Fibroblast of pulmonary artery (primary cell): ENCODE measurements around the gene ZBTB44.

ENCODE experiments used
- DNase-seq: peaks from one replicate; pipeline ENCODE4 v3.0.0-alpha.2; 2010; ENCODE audit warnings: low read depth
- H3K4me3 ChIP-seq: replicated peaks from 2 replicates; pipeline ENCODE4 v1.5.1; 2011; ENCODE audit warnings: low read depth, mild to moderate bottlenecking, control low read depth, low read length, moderate library complexity
- TF ChIP-seq, protein P1 (sequence below): IDR thresholded peaks from 2 replicates; pipeline ENCODE4 v1.5.1; 2011; ENCODE audit warnings: mild to moderate bottlenecking, control low read depth, low read length, inconsistent platforms; ENCODE audit errors: missing control alignments

The ZBTB44 gene

DNA sequence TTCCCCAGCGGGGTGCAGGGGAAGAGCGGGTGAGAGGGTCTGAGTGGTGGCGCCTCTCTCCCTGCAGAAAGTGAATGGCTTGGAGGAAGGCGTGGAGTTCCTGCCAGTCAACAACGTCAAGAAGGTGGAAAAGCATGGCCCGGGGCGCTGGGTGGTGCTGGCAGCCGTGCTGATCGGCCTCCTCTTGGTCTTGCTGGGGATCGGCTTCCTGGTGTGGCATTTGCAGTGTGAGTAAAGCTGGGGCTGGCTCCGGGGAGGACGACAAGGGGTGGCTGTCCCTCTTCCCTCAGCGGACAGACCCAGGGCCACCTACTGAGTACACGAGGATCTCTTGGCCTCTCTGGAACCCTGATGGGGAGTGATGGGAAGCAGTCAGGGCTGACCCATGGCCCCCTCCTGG is 126.7 kb downstream of the ZBTB44 start:
- no peak for DNase-seq
- TF ChIP-seq, protein P1, sequence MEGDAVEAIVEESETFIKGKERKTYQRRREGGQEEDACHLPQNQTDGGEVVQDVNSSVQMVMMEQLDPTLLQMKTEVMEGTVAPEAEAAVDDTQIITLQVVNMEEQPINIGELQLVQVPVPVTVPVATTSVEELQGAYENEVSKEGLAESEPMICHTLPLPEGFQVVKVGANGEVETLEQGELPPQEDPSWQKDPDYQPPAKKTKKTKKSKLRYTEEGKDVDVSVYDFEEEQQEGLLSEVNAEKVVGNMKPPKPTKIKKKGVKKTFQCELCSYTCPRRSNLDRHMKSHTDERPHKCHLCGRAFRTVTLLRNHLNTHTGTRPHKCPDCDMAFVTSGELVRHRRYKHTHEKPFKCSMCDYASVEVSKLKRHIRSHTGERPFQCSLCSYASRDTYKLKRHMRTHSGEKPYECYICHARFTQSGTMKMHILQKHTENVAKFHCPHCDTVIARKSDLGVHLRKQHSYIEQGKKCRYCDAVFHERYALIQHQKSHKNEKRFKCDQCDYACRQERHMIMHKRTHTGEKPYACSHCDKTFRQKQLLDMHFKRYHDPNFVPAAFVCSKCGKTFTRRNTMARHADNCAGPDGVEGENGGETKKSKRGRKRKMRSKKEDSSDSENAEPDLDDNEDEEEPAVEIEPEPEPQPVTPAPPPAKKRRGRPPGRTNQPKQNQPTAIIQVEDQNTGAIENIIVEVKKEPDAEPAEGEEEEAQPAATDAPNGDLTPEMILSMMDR, result no peak

DNA sequence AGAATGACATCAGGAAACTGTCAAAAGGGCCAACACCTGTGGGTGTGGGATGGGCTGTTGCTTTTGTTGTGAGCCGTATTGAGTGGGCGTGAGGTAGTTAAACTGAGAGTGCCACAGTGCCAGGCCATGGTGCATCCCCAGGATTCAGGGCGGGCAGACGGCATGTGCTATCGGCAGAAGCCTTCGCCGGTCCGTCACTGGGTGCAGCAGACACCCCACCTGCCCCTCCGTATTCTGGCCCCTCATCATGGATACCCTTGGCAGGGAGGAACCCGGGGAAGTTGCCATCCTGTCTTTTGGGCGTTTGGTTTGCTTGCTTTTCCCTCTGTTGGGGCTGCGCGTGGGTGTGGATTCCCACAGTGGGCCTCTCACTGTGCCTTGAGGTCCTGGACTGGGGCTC is 127.6 kb downstream of the ZBTB44 start:
- no peak for DNase-seq
- H3K4me3 ChIP-seq, result no peak overlapping the region
- TF ChIP-seq, protein P1, result no peak

More for the DNA sequence above, 126.7 kb downstream of the ZBTB44 start:
- no peak overlapping the region for H3K4me3 ChIP-seq

DNA sequence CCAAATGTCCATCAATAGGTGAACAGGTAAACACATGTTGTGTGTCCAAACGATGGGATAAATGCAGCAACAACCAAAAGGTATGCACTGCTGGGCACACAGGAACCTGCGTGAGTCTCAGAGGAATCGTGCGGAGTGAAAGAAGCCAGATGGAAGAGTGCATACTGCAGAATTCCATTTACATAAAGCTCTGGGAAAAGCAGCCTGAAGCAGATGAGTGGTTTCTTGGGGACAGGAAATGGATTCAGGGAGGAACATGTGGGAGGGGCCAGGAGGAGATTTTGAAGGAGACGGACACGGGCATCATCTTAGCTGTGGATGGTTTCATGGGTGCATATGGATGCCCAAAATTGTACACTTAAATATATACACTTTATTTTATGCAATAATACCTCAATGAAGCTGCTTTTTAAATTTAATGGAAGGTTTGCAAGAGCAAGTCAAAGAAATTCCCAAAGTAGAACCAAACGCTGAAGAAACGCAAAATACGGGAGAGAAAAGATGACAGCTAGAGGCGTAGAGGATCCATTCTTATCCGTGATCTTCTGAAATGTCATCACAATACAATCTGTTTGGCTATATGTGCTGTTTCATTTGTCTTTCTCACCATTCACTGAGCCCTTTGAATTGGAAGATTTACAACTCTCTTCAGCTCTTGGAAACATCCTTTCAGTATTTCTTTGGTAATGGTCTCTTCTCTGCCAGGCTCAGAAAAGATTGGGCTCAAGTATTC is 130.7 kb downstream of the ZBTB44 start:
- no peak overlapping the region for H3K4me3 ChIP-seq
- TF ChIP-seq, protein P1, result no peak
- DNase-seq, result no peak

DNA sequence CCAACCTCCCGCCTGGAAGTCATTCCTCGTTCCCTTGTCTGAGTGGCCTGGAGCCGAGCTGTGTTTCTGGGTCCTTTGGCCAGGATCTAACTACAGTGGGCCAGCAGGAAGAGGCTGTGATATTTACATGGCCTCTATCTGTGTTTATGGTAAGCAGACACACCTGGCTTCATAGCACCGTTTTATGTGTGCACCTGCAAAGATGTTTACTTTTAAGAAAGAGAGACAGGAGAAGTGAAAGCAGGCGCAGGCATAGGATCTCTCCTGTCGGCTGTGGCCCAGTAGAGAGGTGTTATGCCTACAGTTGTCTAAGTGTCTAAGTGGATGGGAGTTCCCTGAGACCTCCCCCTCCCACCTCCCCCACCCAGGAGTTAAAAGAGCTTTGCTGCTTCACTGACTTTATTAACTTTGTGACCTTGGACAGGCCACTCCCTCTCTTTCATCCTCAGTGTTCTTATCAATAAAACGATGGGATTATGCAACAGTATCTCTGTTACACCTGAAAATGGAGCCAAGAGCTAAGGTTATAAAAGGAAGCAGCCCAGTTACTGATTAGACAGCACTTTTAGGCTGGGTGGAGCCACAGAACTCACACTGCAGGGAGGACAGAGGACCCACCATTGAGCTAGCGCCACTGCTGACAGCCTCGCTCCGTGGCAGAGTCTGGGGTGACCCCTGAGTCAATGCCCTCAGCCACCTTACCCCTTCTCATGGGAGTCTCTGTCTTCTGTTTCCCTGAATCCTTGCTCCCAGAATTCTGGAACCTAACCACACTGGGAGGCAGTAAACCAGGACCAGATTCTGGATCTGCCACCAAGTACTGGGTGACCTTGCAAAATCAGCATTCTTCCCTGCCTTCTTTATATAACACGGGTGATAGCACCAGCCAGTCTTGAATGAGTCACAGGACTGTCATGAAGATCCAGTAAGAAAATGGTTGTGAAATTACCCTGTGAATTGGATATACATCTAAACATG is 133.1 kb downstream of the ZBTB44 start:
- DNase-seq, result peak; percentile 71
- H3K4me3 ChIP-seq, result no peak overlapping the region
- TF ChIP-seq, protein P1, result no peak

DNA sequence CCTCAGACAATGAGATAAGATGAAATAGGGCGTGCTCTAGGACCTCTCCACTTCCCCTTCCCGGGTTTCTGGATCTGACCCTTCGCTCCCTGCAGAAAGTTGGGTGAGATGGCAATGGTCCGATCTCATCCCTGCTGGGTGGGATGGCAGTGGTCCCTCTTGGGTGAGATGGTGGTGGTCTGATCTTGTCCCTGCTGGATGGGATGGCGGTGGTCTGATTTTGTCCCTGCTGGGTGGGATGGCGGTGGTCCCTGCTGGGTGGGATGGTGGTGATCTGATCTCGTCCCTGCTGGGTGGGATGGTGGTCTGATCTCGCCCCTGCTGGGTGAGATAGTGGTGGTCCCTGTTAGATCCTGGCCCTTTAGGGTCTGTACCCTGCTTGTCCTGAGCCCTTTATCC is 133.8 kb downstream of the ZBTB44 start:
- no peak overlapping the region for H3K4me3 ChIP-seq
- TF ChIP-seq, protein P1, result no peak

DNA sequence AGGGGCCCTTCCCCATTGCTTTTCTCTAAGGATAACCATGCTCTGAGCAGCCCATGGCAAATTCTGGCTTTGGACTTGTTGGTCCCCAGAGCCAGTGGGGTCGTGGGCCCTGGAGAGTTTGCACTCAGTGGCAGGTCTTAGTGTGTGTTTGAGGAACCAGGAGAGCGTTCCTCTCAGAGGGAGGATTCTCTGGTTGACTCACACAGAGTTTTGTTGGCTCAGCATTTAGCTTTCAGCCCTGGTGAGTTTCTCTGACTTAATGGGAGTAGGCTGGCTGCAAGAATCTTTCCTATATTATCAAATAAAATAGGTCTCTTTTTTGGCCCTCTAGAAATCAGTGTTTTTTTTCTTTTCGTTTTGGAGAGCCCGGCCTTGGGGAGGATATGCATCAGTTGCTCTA is 134.2 kb downstream of the ZBTB44 start:
- TF ChIP-seq, protein P1, result no peak
- H3K4me3 ChIP-seq, result no peak overlapping the region
- DNase-seq, result peak; percentile 16

More for the DNA sequence above, 133.8 kb downstream of the ZBTB44 start:
- no peak for DNase-seq
